Transverse colon (tissue), 4 donors: Measurements from ENCODE around the gene ACAD9. TPM values are rescaled to one million over a fixed set of nuclear protein-coding genes. Genes with fewer than 3 reads are reported as not detected.

ENCODE experiments used
- DNase-seq: peaks from one replicate; pipeline ENCODE4 v3.0.0-alpha.2; 2019
- H3K27ac ChIP-seq, 4 donors: fragments of 200-600 bp; sonication (generic); 2 replicates each; pipeline ENCODE4 v1.5.1; 2016 to 2018; ENCODE audit warnings: inconsistent platforms in 4 of 4
- H3K27me3 ChIP-seq: fragments of 200-600 bp; sonication (generic); 2 replicates; pipeline ENCODE4 v1.5.1; 2017; ENCODE audit warnings: inconsistent platforms
- H3K36me3 ChIP-seq, 4 donors: fragments of 200-600 bp; sonication (generic); 2 replicates each; pipeline ENCODE4 v1.5.1; 2017 to 2019; ENCODE audit warnings: inconsistent platforms in 4 of 4
- H3K4me1 ChIP-seq, 4 donors: fragments of 200-600 bp; sonication (generic); 2 replicates each; pipeline ENCODE4 v1.5.1; 2017 to 2020; ENCODE audit warnings: inconsistent platforms in 4 of 4
- H3K4me3 ChIP-seq, 4 donors: fragments of 200-600 bp; sonication (generic); 1 replicate in 1 of 4; 2 replicates in 3 of 4; pipeline versions ENCODE4 v1.5.1 to v1.6.1; 2017 to 2019; ENCODE audit warnings: inconsistent platforms in 4 of 4
- H3K9me3 ChIP-seq, 2 donors: fragments of 200-600 bp; sonication (generic); 2 replicates each; pipeline ENCODE4 v1.5.1; 2017 to 2019; ENCODE audit warnings: inconsistent platforms in 2 of 2
- CTCF ChIP-seq, 5 experiments: fragments of 200-600 bp in 3 of 5; fragments of 450-650 bp in 2 of 5; sonication (generic) in 3 of 5; IDR thresholded peaks; 1 replicate in 2 of 5; 2 replicates in 3 of 5; pipeline ENCODE4 v1.5.1; 2016 to 2017; ENCODE audit warnings: antibody characterized with exemption in 5 of 5, inconsistent platforms in 3 of 5, mild to moderate bottlenecking in 2 of 5, moderate library complexity in 1 of 5
- EP300 ChIP-seq: sonication (generic); formaldehyde crosslinking; IDR thresholded peaks from one replicate; pipeline ENCODE4 v1.6.1; 2017; ENCODE audit warnings: antibody characterized with exemption, low read depth
- POLR2A ChIP-seq: fragments of 450-650 bp; IDR thresholded peaks from one replicate; pipeline ENCODE4 v1.6.1; 2016; ENCODE audit warnings: antibody characterized with exemption, mild to moderate bottlenecking, moderate library complexity
- POLR2AphosphoS5 ChIP-seq, 3 donors: sonication (generic); formaldehyde crosslinking; IDR thresholded peaks; one replicate each; pipeline ENCODE4 v1.6.1; 2016; ENCODE audit warnings: antibody characterized with exemption in 3 of 3
- WGBS, 2 donors: methylation state at CpG; one replicate each; pipeline ENCODE4 v1.1.5; 2018; ENCODE audit warnings: low coverage in 1 of 2; 5-methylcytosine and 5-hydroxymethylcytosine counted together
- in situ Hi-C, 4 donors: fragments of 200-750 bp; cut with MboI; loops; one replicate each; pipeline versions ENCODE4 v1.15.0 to v1.15.1; 2017; ENCODE audit warnings: low sequenced_read_pairs in 3 of 4, low pct_ligation_motif_present in 1 of 4, low pct_unique_long_range_greater_than_20kb in 1 of 4
- intact Hi-C: fragments of 100-400 bp; cut with DNase I; formaldehyde crosslinking; loops from one replicate; pipeline ENCODE4 v1.15.1; 2023; ENCODE audit warnings: low total_unique reads
- total RNA-seq, 4 donors: library from RNA; depleted of rRNA; stranded (reverse); fragments of >200 nt; gene quantifications; one replicate each; pipeline ENCODE4 v1.1.0, GENCODE V29; 2016

Gene ACAD9
- total RNA-seq, 4 donors from 2014 or later = 37.3 to 158 (median 85.0) TPM

DNA sequence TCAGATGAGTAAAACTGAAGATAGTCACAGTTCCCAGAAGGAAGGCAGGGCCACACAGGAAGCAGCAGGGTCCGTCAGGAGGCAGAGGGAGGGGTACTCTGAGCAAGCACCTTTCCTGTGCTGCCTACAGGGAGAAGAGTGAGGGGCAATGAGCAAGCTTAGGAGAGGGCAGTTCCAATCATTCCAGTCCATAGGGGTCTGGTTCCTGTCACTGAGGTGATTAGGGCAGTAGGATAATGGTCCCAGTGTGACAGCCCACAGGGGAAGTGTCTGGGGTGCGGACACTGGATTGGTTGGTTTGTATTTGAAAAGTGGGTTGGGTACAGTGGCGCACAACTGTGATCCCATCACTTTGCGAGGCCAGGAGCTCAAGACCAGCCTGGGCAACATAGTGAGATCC is 7.1 kb upstream of the ACAD9 start:
- in situ Hi-C loops (no loop called here), intact Hi-C loops (no loop called here)
- WGBS, 2 donors = 90% methylated on average over 4 of the region's 4 CpGs; no CpG with 5 or more reads in 1 of the 2 donors
- TF ChIP-seq POLR2A (no peak), POLR2AphosphoS5 (IDR thresholded peaks at IDR 0.05) (no peak), EP300 (no peak), CTCF (IDR thresholded peaks at IDR 0.05) (no peak)
- H3K4me3 ChIP-seq = no peak overlapping the region
- DNase-seq = no peak
- H3K27ac ChIP-seq = no peak overlapping the region
- H3K9me3 ChIP-seq = no peaks in the 10 kb centered on the region
- no peaks in the 10 kb centered on the region for H3K27me3 ChIP-seq
- H3K4me1 ChIP-seq = no peaks in the 10 kb centered on the region
- no peaks in the 10 kb centered on the region for H3K36me3 ChIP-seq

- H3K9me3 ChIP-seq = no peaks in the 10 kb centered on the region
Measured at GRCh38 chr3:128872744-128873143, 6.7 kb upstream of the ACAD9 start.

GRCh38 chr3:128873244-128874022 is 6.0 kb upstream of the ACAD9 start:
- WGBS, 2 donors = 65 to 70% methylated on average over 5 to 8 of the region's 8 CpGs
- Histone ChIP-seq H3K27me3 (no peaks in the 10 kb centered on the region), H3K9me3 (no peaks in the 10 kb centered on the region), H3K4me1 (peaks cover 5 to 9% (median 8%) of the 10 kb centered on the region in 4 donors), H3K4me3 (no peak overlapping the region), H3K36me3 (no peaks in the 10 kb centered on the region), H3K27ac (no peak overlapping the region)
- TF ChIP-seq EP300 = no peak
- in situ Hi-C loops (no loop called here), intact Hi-C loops (no loop called here)
- DNase-seq = no peak

More at GRCh38 chr3:128872744-128873143, 6.7 kb upstream of the ACAD9 start:
- 80 to 91% methylated on average over 4 to 8 of the region's 8 CpGs for WGBS, 2 donors
- H3K27ac ChIP-seq = no peak overlapping the region
- no peaks in the 10 kb centered on the region for H3K27me3 ChIP-seq
- intact Hi-C loops (no loop called here), in situ Hi-C loops (no loop called here)
- no peaks in the 10 kb centered on the region for H3K36me3 ChIP-seq
- DNase-seq = no peak
- peaks cover 0 to 2% (median under 1%) of the 10 kb centered on the region in 4 donors for H3K4me1 ChIP-seq
- TF ChIP-seq CTCF (IDR thresholded peaks at IDR 0.05) = no peak
- H3K4me3 ChIP-seq = no peak overlapping the region

GRCh38 chr3:128874481-128875180 is 4.8 kb upstream of the ACAD9 start:
- TF ChIP-seq CTCF (IDR thresholded peaks at IDR 0.05) = no peak
- TF ChIP-seq POLR2A = no peak
- TF ChIP-seq POLR2AphosphoS5 (IDR thresholded peaks at IDR 0.05) = no peak
- no peak for TF ChIP-seq EP300

More at GRCh38 chr3:128874481-128875180, 4.8 kb upstream of the ACAD9 start:
- Histone ChIP-seq H3K27me3 (no peaks in the 10 kb centered on the region), H3K4me3 (no peak overlapping the region), H3K9me3 (no peaks in the 10 kb centered on the region), H3K4me1 (peaks cover 6 to 11% (median 8%) of the 10 kb centered on the region in 4 donors), H3K27ac (no peak overlapping the region), H3K36me3 (no peaks in the 10 kb centered on the region)
- intact Hi-C loops = no loop called here
- 38 to 54% methylated on average over 3 of the region's 3 CpGs for WGBS, 2 donors
- DNase-seq = no peak
- in situ Hi-C loops = no loop called here
